T-helper 17 cell (primary cell): ENCODE results near the gene CECR2. TPM values are rescaled to one million over a fixed set of nuclear protein-coding genes. Genes with fewer than 3 reads are reported as not detected.
"Not testable (repeated sequence)": the region's sequence is repeated elsewhere in the genome, so short reads cannot be mapped to it uniquely, and the experiment has no call there.

Source experiments
- ATAC-seq: fragments of 150-1000 bp; cut with Tn5 transposase; 2 replicates; pipeline ENCODE4 v1.10.0; 2021; ENCODE audit warnings: mild to moderate bottlenecking, moderate library complexity
- DNase-seq, 3 donors: peaks; one replicate each; pipeline versions ENCODE4 v3.0.0 to v3.0.0-alpha.2; 2020 to 2021
- H3K9me3 ChIP-seq: one replicate; pipeline ENCODE4 v1.7.0; 2013; ENCODE audit warnings: low read length, mild to moderate bottlenecking; ENCODE audit not compliant: control insufficient read depth, poor library complexity, severe bottlenecking
- H3K27ac Mint-ChIP-seq: one replicate; pipeline ENCODE4 v1.8.0; 2022; ENCODE audit warnings: mild to moderate bottlenecking, moderate library complexity, mixed read lengths
- H3K27me3 Mint-ChIP-seq: one replicate; pipeline ENCODE4 v1.8.0; 2022; ENCODE audit warnings: mixed read lengths
- H3K36me3 Mint-ChIP-seq: one replicate; pipeline ENCODE4 v1.8.0; 2022; ENCODE audit warnings: low read depth, mixed read lengths
- H3K4me1 Mint-ChIP-seq: one replicate; pipeline ENCODE4 v1.8.0; 2022; ENCODE audit warnings: mild to moderate bottlenecking, mixed read lengths
- H3K4me3 Mint-ChIP-seq: one replicate; pipeline ENCODE4 v1.8.0; 2022; ENCODE audit warnings: mild to moderate bottlenecking, moderate library complexity, mixed read lengths
- total RNA-seq, 4 donors: library from RNA in 2 of 4; stranded (reverse) in 2 of 4; gene quantifications; one replicate each; pipeline ENCODE4 v1.2.3 and lab custom pipeline; 2022 to 2026

The CECR2 gene
- total RNA-seq, 2 donors from 2014 or later: 0.29 TPM; not detected in 1

GRCh38 chr22:17427528-17427927, 58.3 kb downstream of the CECR2 start:
- H3K4me3 Mint-ChIP-seq, DNase-seq, H3K9me3 ChIP-seq, H3K36me3 Mint-ChIP-seq, H3K27ac Mint-ChIP-seq, H3K4me1 Mint-ChIP-seq, ATAC-seq: not testable (repeated sequence)
- peaks cover 21% of the 10 kb centered on the region for H3K27me3 Mint-ChIP-seq

DNA sequence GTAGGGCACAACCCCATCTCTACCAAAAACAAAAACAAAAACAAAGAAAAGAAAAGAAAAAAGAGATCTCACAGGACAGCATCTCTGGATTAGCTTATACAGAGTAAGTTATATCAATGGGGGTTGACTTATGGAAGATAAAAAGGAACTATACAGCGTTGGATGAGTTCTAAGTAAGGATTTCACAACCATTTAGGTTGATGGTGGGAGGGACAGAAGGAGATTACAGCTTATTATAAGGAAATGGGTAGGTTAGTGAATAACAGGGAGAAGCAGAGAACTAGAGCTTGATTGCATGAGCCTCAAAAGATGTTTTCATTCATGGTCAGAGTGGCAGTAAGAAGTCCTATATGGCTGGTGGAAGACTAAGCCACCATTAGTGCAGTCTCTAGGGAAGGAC, 60.3 kb downstream of the CECR2 start:
- Mint-ChIP-seq H3K36me3 (peaks cover 2% of the 10 kb centered on the region), H3K4me3 (no peak overlapping the region), H3K27me3 (peaks cover 29% of the 10 kb centered on the region), H3K4me1 (peaks cover under 1% of the 10 kb centered on the region), H3K27ac (no peak overlapping the region)
- no peak for DNase-seq
- ATAC-seq: no peak
- no peaks in the 10 kb centered on the region for H3K9me3 ChIP-seq

DNA sequence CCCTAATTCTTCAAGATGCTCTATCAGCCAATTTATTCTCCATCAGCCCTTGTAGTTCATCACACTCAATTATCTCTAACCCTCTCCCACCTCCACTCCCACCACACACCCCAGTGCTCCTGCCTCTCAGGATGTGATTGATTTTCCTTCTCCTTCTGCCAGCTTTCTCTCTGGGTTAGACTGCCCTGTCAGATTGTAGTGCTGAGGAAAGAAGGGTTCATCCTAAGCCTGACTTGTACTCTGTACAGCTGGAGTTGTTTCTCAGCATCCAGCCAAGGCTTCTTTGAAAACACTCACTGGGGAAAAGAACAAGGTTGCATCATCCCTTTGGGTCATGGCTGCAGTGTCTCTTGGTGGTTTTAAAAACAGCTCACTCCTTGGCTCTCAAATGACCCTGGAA, 61.2 kb downstream of the CECR2 start:
- Mint-ChIP-seq H3K36me3 (peaks cover 2% of the 10 kb centered on the region), H3K4me1 (peaks cover 3% of the 10 kb centered on the region), H3K27me3 (peaks cover 38% of the 10 kb centered on the region), H3K27ac (no peak overlapping the region), H3K4me3 (no peak overlapping the region)
- DNase-seq (no peak), ATAC-seq (no peak)
- no peaks in the 10 kb centered on the region for H3K9me3 ChIP-seq

DNA sequence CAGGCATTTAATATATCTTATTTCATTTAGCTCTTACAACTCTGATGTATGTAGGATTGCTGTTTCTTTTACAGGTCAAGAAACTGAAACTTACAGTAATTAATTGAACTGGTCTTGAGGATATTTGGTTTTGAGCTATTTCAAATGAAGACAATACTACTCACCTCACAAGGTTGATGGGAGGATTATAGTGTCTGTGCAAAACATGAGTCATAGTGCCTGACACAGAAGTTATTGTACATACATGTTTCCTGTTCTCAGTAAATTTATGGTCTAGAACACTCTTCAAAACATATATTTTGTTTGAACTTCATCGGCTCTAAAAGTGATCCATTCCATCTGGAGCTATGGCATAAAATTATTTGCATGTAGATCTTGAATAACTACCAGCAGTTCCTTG, 61.9 kb downstream of the CECR2 start:
- Mint-ChIP-seq H3K4me1 (peaks cover 3% of the 10 kb centered on the region), H3K4me3 (no peak overlapping the region)
- no peak for ATAC-seq

DNA sequence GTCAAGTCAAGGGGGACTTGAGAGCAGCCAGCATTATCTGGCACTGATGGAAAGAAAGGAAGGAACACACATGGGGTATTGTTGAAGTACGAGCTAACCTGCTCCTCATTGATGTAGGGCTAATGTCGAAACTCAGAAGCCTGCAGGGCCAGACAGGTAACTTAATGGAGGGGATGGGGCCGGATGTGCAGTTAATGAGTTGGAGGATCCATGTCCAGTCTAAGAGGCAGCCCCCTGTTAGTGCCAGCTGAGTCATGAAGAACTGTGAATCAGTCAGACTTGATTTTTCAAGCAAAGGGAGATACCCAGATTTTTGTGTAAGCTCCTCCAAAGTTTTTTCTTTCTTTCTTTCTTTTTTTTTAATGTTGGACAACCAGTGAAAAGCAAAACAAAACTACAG, 65.6 kb downstream of the CECR2 start:
- Mint-ChIP-seq H3K27ac (no peak overlapping the region), H3K4me1 (peaks cover 5% of the 10 kb centered on the region), H3K27me3 (peaks cover 37% of the 10 kb centered on the region), H3K4me3 (no peak overlapping the region), H3K36me3 (no peaks in the 10 kb centered on the region)
- DNase-seq: no peak
- ATAC-seq: no peak
- H3K9me3 ChIP-seq: no peaks in the 10 kb centered on the region

More for the DNA sequence above, 61.9 kb downstream of the CECR2 start:
- H3K36me3 Mint-ChIP-seq: peaks cover 2% of the 10 kb centered on the region
- H3K27ac Mint-ChIP-seq: no peak overlapping the region
- no peaks in the 10 kb centered on the region for H3K9me3 ChIP-seq
- no peak for DNase-seq
- H3K27me3 Mint-ChIP-seq: peaks cover 40% of the 10 kb centered on the region

DNA sequence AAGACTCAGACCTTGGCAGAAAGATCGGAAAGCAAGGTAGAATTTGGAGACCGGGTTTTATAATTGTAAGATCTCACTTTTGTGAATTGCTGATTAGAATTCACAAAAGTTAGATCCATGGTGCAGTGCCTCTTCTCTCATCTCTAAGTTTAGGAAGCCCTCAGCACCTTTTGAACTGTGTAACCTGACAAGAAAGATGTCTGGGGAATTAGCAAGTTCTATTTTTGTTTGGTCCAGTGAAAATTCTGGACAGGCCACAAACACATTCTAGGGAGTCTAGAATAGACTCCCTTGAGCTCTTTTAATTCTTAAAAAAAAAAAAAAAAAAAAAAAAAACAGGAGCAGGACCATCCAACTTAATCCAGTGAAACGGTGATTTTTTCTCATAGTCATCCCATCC, 66.1 kb downstream of the CECR2 start:
- H3K9me3 ChIP-seq: no peaks in the 10 kb centered on the region
- no peak overlapping the region for H3K4me3 Mint-ChIP-seq
- DNase-seq: no peak
- no peak overlapping the region for H3K27ac Mint-ChIP-seq
- no peak for ATAC-seq
- H3K27me3 Mint-ChIP-seq: peaks cover 40% of the 10 kb centered on the region
- H3K36me3 Mint-ChIP-seq: no peaks in the 10 kb centered on the region
- H3K4me1 Mint-ChIP-seq: peaks cover 5% of the 10 kb centered on the region

- no peak for ATAC-seq
- peaks cover 5% of the 10 kb centered on the region for H3K4me1 Mint-ChIP-seq
- H3K27me3 Mint-ChIP-seq: peaks cover 42% of the 10 kb centered on the region
- no peak overlapping the region for H3K27ac Mint-ChIP-seq
- H3K9me3 ChIP-seq: no peaks in the 10 kb centered on the region
- no peaks in the 10 kb centered on the region for H3K36me3 Mint-ChIP-seq
- no peak overlapping the region for H3K4me3 Mint-ChIP-seq
- DNase-seq: no peak
Observed at GRCh38 chr22:17436382-17436980, 67.2 kb downstream of the CECR2 start.

GRCh38 chr22:17436981-17437412, 67.7 kb downstream of the CECR2 start:
- no peaks in the 10 kb centered on the region for H3K9me3 ChIP-seq
- no peak overlapping the region for H3K27ac Mint-ChIP-seq
- H3K36me3 Mint-ChIP-seq: no peaks in the 10 kb centered on the region
- ATAC-seq (no peak), DNase-seq (no peak)
- H3K27me3 Mint-ChIP-seq: peaks cover 45% of the 10 kb centered on the region
- H3K4me3 Mint-ChIP-seq: no peak overlapping the region
- peaks cover 5% of the 10 kb centered on the region for H3K4me1 Mint-ChIP-seq

- peaks cover 47% of the 10 kb centered on the region for H3K27me3 Mint-ChIP-seq
- no peaks in the 10 kb centered on the region for H3K36me3 Mint-ChIP-seq
- DNase-seq (no peak), ATAC-seq (no peak)
- H3K4me3 Mint-ChIP-seq: no peak overlapping the region
- peaks cover 5% of the 10 kb centered on the region for H3K4me1 Mint-ChIP-seq
- H3K9me3 ChIP-seq: no peaks in the 10 kb centered on the region
- no peak overlapping the region for H3K27ac Mint-ChIP-seq
Observed at GRCh38 chr22:17438026-17438425, 68.8 kb downstream of the CECR2 start.

GRCh38 chr22:17441326-17441725, 72.1 kb downstream of the CECR2 start:
- ATAC-seq (no peak), DNase-seq (no peak)
- Mint-ChIP-seq H3K36me3 (no peaks in the 10 kb centered on the region), H3K27ac (no peak overlapping the region), H3K4me3 (no peak overlapping the region), H3K27me3 (peaks cover 38% of the 10 kb centered on the region), H3K4me1 (peaks cover 4% of the 10 kb centered on the region)
- H3K9me3 ChIP-seq: no peaks in the 10 kb centered on the region

DNA sequence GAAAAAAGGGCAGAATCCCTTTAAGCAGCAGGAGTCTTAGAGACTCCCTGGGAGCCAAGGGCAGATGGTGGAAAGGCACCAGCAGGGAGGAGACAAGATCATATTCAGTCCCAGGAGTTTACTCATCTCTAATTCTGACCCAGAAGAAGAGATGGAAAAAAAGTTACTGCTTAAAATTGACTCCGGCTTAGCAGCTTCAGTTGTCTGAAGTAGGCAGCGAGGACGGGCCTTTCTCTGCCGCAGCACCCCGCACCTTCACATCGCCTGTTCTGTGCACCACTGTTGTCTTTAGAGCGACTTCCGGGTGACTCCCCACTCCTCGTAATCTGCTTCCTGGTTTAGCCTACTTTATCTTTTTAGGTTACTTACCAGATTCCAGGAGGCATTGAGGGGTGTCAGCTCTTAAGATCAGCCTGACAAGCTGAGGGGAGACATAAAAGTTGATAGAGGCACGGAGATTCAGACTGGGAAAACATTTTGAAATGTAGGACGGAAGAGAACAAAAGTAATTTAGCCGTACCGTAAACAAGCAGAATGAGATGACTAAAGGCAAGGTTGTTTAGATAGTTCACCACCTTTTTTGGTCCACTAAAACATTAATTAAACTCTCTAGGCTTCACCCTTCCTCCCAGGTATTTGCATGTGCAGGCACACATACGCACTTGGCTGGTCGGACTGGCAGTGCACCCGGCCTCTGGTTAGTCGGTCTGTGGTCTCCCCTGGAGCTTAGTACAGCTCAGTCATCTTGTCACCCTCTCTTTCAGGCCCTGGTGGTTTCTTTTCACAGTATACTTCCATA, 74.3 kb downstream of the CECR2 start:
- ATAC-seq (no peak), DNase-seq (no peak)
- Mint-ChIP-seq H3K27me3 (peaks cover 28% of the 10 kb centered on the region), H3K27ac (no peak overlapping the region), H3K4me3 (no peak overlapping the region), H3K36me3 (no peaks in the 10 kb centered on the region), H3K4me1 (peaks cover 2% of the 10 kb centered on the region)
- no peaks in the 10 kb centered on the region for H3K9me3 ChIP-seq

GRCh38 chr22:17444204-17444504, 74.9 kb downstream of the CECR2 start:
- no peaks in the 10 kb centered on the region for H3K9me3 ChIP-seq
- Mint-ChIP-seq H3K27ac (no peak overlapping the region), H3K27me3 (peaks cover 28% of the 10 kb centered on the region), H3K4me3 (no peak overlapping the region), H3K36me3 (no peaks in the 10 kb centered on the region), H3K4me1 (peaks cover 2% of the 10 kb centered on the region)
- no peak for ATAC-seq
- no peak for DNase-seq

- peaks cover 36% of the 10 kb centered on the region for H3K27me3 Mint-ChIP-seq
- no peaks in the 10 kb centered on the region for H3K9me3 ChIP-seq
- H3K27ac Mint-ChIP-seq: no peak overlapping the region
- ATAC-seq: no peak
- H3K36me3 Mint-ChIP-seq: peaks cover 2% of the 10 kb centered on the region
- no peak overlapping the region for H3K4me3 Mint-ChIP-seq
- no peak for DNase-seq
- peaks cover 4% of the 10 kb centered on the region for H3K4me1 Mint-ChIP-seq
Observed at GRCh38 chr22:17446698-17447097, 77.4 kb downstream of the CECR2 start.

DNA sequence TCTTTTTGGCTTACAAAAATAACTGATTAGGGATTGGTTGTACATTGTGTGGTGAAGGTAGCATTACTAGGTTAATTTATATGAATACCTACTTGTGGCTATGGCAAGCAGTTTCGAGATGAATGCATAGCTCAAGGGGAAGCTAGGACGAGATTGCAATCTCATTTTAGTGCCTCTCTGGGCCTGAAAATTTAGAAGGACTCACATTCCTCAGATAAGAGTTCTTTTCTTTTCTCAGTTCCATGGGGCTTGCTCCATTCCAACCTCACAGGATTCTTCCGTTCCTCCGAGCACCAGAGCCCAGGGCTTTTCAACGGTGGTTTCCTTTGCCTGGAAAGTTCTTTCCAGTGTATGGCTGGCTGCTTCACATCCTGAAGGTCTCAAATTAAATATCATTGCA, 82.1 kb downstream of the CECR2 start:
- no peak for ATAC-seq
- H3K27me3 Mint-ChIP-seq: peaks cover 16% of the 10 kb centered on the region
- peaks cover 5% of the 10 kb centered on the region for H3K36me3 Mint-ChIP-seq
- no peak overlapping the region for H3K4me3 Mint-ChIP-seq
- peaks cover 2% of the 10 kb centered on the region for H3K4me1 Mint-ChIP-seq
- DNase-seq: no peak
- no peak overlapping the region for H3K27ac Mint-ChIP-seq
- H3K9me3 ChIP-seq: no peaks in the 10 kb centered on the region
